Measurements from ENCODE around the gene TRMT13. TPM values are rescaled to one million over a fixed set of nuclear protein-coding genes. Genes with fewer than 3 reads are reported as not detected.

Gene TRMT13
- total RNA-seq, 1 donor from 2014 or later: 7.4 TPM

GRCh38 chr1:100168051-100168450, 35.1 kb downstream of the TRMT13 start:
- Mint-ChIP-seq H3K4me3 (ENCODE audit: unreplicated experiment) (no peak overlapping the region), H3K36me3 (ENCODE audit: low read depth) (peaks cover 1% of the 10 kb centered on the region), H3K27me3 (ENCODE audit: low read depth) (no peaks in the 10 kb centered on the region), H3K27ac (ENCODE audit: unreplicated experiment) (no peak overlapping the region), H3K4me1 (ENCODE audit: low read depth) (peaks cover 8% of the 10 kb centered on the region), H3K9me3 (ENCODE audit: low read depth) (peaks cover 4% of the 10 kb centered on the region)
- TF ChIP-seq CTCF (IDR thresholded peaks at IDR 0.05): no peak
- no peak for DNase-seq (ENCODE audit: low spot score)

GRCh38 chr1:100177295-100178041, 44.5 kb downstream of the TRMT13 start:
- no peak overlapping the region for H3K27ac Mint-ChIP-seq (ENCODE audit: unreplicated experiment)
- TF ChIP-seq CTCF (IDR thresholded peaks at IDR 0.05): no peak
- peaks cover 8% of the 10 kb centered on the region for H3K9me3 Mint-ChIP-seq (ENCODE audit: low read depth)
- DNase-seq (ENCODE audit: low spot score): no peak
- H3K36me3 Mint-ChIP-seq (ENCODE audit: low read depth): no peaks in the 10 kb centered on the region
- peaks cover 6% of the 10 kb centered on the region for H3K4me1 Mint-ChIP-seq (ENCODE audit: low read depth)
- no peak overlapping the region for H3K4me3 Mint-ChIP-seq (ENCODE audit: unreplicated experiment)
- no peaks in the 10 kb centered on the region for H3K27me3 Mint-ChIP-seq (ENCODE audit: low read depth)

- Mint-ChIP-seq H3K4me1 (ENCODE audit: low read depth) (peaks cover 6% of the 10 kb centered on the region), H3K9me3 (ENCODE audit: low read depth) (peaks cover 8% of the 10 kb centered on the region), H3K36me3 (ENCODE audit: low read depth) (no peaks in the 10 kb centered on the region), H3K4me3 (ENCODE audit: unreplicated experiment) (no peak within 1 kb of the TSS), H3K27me3 (ENCODE audit: low read depth) (no peaks in the 10 kb centered on the region), H3K27ac (ENCODE audit: unreplicated experiment) (no peak within 1 kb of the TSS)
- no peak for TF ChIP-seq CTCF (IDR thresholded peaks at IDR 0.05)
- DNase-seq (ENCODE audit: low spot score): no peak
Observed at GRCh38 chr1:100178091-100178490, 45.1 kb downstream of the TRMT13 start, which contains the start of gene LRRC39. LRRC39 (minus strand) TSS chr1:100178256; CDS start chr1:100168516, 9,740 bp downstream.

GRCh38 chr1:100183370-100183769, 50.4 kb downstream of the TRMT13 start:
- peaks cover 7% of the 10 kb centered on the region for H3K9me3 Mint-ChIP-seq (ENCODE audit: low read depth)
- H3K27ac Mint-ChIP-seq (ENCODE audit: unreplicated experiment): no peak overlapping the region
- no peaks in the 10 kb centered on the region for H3K4me1 Mint-ChIP-seq (ENCODE audit: low read depth)
- H3K36me3 Mint-ChIP-seq (ENCODE audit: low read depth): peaks cover 4% of the 10 kb centered on the region
- DNase-seq (ENCODE audit: low spot score): no peak
- no peak overlapping the region for H3K4me3 Mint-ChIP-seq (ENCODE audit: unreplicated experiment)
- TF ChIP-seq CTCF (IDR thresholded peaks at IDR 0.05): no peak
- no peaks in the 10 kb centered on the region for H3K27me3 Mint-ChIP-seq (ENCODE audit: low read depth)

GRCh38 chr1:100184536-100184935, 51.6 kb downstream of the TRMT13 start:
- no peak overlapping the region for H3K4me3 Mint-ChIP-seq (ENCODE audit: unreplicated experiment)
- DNase-seq (ENCODE audit: low spot score): no peak
- no peak for TF ChIP-seq CTCF (IDR thresholded peaks at IDR 0.05)
- H3K27me3 Mint-ChIP-seq (ENCODE audit: low read depth): no peaks in the 10 kb centered on the region
- peaks cover 4% of the 10 kb centered on the region for H3K36me3 Mint-ChIP-seq (ENCODE audit: low read depth)
- H3K9me3 Mint-ChIP-seq (ENCODE audit: low read depth): peaks cover 7% of the 10 kb centered on the region
- H3K27ac Mint-ChIP-seq (ENCODE audit: unreplicated experiment): no peak overlapping the region
- no peaks in the 10 kb centered on the region for H3K4me1 Mint-ChIP-seq (ENCODE audit: low read depth)
